Measurements from ENCODE around the gene ERBB4.

DNA sequence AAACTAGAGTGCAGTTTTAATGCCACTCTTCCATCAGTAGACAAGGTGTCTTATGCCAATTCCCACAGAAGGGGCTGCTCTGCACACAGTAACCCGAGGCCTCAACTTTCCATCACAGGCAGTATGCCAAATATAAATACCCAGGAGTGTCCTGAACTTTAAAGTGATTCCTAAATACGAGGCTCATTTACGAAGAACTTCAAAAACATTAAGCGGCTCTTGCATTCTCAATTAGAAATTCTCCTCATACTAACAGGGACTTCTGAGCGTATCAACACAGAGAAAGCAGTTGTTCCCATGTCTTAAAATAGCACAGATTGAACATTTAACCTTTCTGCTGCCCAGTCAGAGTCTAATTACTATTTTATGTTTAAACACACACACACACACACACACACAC, 638.6 kb downstream of the ERBB4 start:
- no peak for TF ChIP-seq TAF1 (IDR thresholded peaks at IDR 0.05; ENCODE audit: low read depth, low read length)
- TF ChIP-seq POLR2AphosphoS5 (IDR thresholded peaks at IDR 0.05; ENCODE audit: low read depth, low read length): no peak

Measured in GM12891 (cell line).